ENCODE results near the gene PHYH. TPM values are rescaled to one million over a fixed set of nuclear protein-coding genes. Genes with fewer than 3 reads are reported as not detected.

PHYH gene
- polyA plus RNA-seq, 3 donors = 5.5 to 19.6 (median 19.5) TPM

GRCh38 chr10:13270877-13271551, 28.9 kb downstream of the PHYH start:
- Histone ChIP-seq H3K4me2 (replicated peaks; ENCODE audit: extremely low read depth, low read length, poor library complexity, severe bottlenecking) (no peak overlapping the region), H3K79me2 (ENCODE audit: insufficient read depth, low read length) (no peaks in the 10 kb centered on the region), H3K36me3 (replicated peaks in 1 of 2; ENCODE audit: control insufficient read depth in 1 of 2, insufficient read depth in 2 of 2, low read length in 2 of 2) (no peaks in the 10 kb centered on the region), H3K9ac (ENCODE audit: insufficient read depth, low read length, poor library complexity, severe bottlenecking) (no peak overlapping the region), H3K27me3 (ENCODE audit: control insufficient read depth in 2 of 2, insufficient read depth in 2 of 2, low read length in 2 of 2) (no peaks in the 10 kb centered on the region), H3K4me3 (replicated peaks in 1 of 3; ENCODE audit: low read depth in 2 of 3, low read length in 3 of 3) (no peak overlapping the region), H3K9me3 (replicated peaks in 1 of 2; ENCODE audit: control insufficient read depth in 1 of 2, insufficient read depth in 1 of 2, low read length in 2 of 2) (no peaks in the 10 kb centered on the region), H3K4me1 (ENCODE audit: control insufficient read depth in 1 of 2, insufficient read depth in 2 of 2, low read length in 2 of 2) (no peaks in the 10 kb centered on the region), H3K27ac (ENCODE audit: low read depth in 1 of 2, low read length in 2 of 2) (no peak overlapping the region), H4K20me1 (ENCODE audit: insufficient read depth, low read length) (no peaks in the 10 kb centered on the region), H2AFZ (ENCODE audit: insufficient read depth, low read depth, low read length, poor library complexity, severe bottlenecking) (no peak overlapping the region)
- Mint-ChIP-seq H3K36me3 (no peaks in the 10 kb centered on the region), H3K27me3 (ENCODE audit: low read depth in 3 of 3) (peaks cover 0 to 2% (median under 1%) of the 10 kb centered on the region in 3 donors), H3K4me1 (no peaks in the 10 kb centered on the region), H3K27ac (no peak overlapping the region), H3K4me3 (no peak overlapping the region), H3K9me3 (peaks cover 0 to 2% (median 0%) of the 10 kb centered on the region in 7 donors)
- intact Hi-C loops (cut with micrococcal nuclease) = no loop called here
- 98% methylated on average over 4 of the region's 9 CpGs for WGBS (ENCODE audit: insufficient coverage)
- TF ChIP-seq, protein P1, sequence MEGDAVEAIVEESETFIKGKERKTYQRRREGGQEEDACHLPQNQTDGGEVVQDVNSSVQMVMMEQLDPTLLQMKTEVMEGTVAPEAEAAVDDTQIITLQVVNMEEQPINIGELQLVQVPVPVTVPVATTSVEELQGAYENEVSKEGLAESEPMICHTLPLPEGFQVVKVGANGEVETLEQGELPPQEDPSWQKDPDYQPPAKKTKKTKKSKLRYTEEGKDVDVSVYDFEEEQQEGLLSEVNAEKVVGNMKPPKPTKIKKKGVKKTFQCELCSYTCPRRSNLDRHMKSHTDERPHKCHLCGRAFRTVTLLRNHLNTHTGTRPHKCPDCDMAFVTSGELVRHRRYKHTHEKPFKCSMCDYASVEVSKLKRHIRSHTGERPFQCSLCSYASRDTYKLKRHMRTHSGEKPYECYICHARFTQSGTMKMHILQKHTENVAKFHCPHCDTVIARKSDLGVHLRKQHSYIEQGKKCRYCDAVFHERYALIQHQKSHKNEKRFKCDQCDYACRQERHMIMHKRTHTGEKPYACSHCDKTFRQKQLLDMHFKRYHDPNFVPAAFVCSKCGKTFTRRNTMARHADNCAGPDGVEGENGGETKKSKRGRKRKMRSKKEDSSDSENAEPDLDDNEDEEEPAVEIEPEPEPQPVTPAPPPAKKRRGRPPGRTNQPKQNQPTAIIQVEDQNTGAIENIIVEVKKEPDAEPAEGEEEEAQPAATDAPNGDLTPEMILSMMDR (IDR thresholded peaks at IDR 0.05) = no peak
- DNase-seq = no peak

DNA sequence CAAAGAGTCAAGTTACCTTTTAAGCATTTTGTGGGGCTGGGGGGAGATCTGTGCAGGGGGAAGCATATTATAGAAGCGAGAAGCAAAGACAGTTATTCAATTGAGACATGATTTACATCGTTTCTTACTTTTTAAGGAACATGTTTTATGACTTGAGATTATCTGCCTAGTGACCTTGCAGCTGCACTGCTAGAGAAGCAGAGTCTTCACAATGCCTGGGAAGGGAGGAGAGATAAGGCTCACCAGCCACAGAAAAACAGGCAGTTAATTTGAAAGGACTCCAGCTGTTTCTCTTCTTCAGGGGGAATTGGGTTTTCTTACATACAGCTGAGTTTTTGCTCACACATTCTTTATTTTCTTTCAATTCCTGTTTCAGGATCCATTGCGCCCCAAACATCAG, 31.0 kb downstream of the PHYH start:
- Histone ChIP-seq H2AFZ (ENCODE audit: insufficient read depth, low read depth, low read length, poor library complexity, severe bottlenecking) (no peak overlapping the region), H3K4me1 (ENCODE audit: control insufficient read depth in 1 of 2, insufficient read depth in 2 of 2, low read length in 2 of 2) (no peaks in the 10 kb centered on the region), H4K20me1 (ENCODE audit: insufficient read depth, low read length) (no peaks in the 10 kb centered on the region), H3K27ac (ENCODE audit: low read depth in 1 of 2, low read length in 2 of 2) (no peak overlapping the region), H3K9ac (ENCODE audit: insufficient read depth, low read length, poor library complexity, severe bottlenecking) (no peak overlapping the region), H3K4me2 (replicated peaks; ENCODE audit: extremely low read depth, low read length, poor library complexity, severe bottlenecking) (no peak overlapping the region), H3K4me3 (replicated peaks in 1 of 3; ENCODE audit: low read depth in 2 of 3, low read length in 3 of 3) (no peak overlapping the region), H3K79me2 (ENCODE audit: insufficient read depth, low read length) (no peaks in the 10 kb centered on the region), H3K36me3 (replicated peaks in 1 of 2; ENCODE audit: control insufficient read depth in 1 of 2, insufficient read depth in 2 of 2, low read length in 2 of 2) (no peaks in the 10 kb centered on the region), H3K27me3 (ENCODE audit: control insufficient read depth in 2 of 2, insufficient read depth in 2 of 2, low read length in 2 of 2) (no peaks in the 10 kb centered on the region), H3K9me3 (replicated peaks in 1 of 2; ENCODE audit: control insufficient read depth in 1 of 2, insufficient read depth in 1 of 2, low read length in 2 of 2) (no peaks in the 10 kb centered on the region)
- Mint-ChIP-seq H3K9me3 (no peaks in the 10 kb centered on the region), H3K4me1 (no peaks in the 10 kb centered on the region), H3K27ac (no peak overlapping the region), H3K4me3 (no peak overlapping the region), H3K27me3 (ENCODE audit: low read depth in 3 of 3) (peaks cover 3 to 7% (median 3%) of the 10 kb centered on the region in 3 donors), H3K36me3 (no peaks in the 10 kb centered on the region)
- WGBS (ENCODE audit: insufficient coverage) = 31% methylated on average over 2 of the region's 3 CpGs
- no peak for DNase-seq
- intact Hi-C loops (cut with micrococcal nuclease) = no loop called here
- TF ChIP-seq, protein P1 (IDR thresholded peaks at IDR 0.05) = no peak

Measured in CD14-positive monocyte (primary cell).